Common myeloid progenitor, CD34-positive (primary cell): ENCODE data around the gene PPP1R26.
"Not testable (repeated sequence)": the region's sequence is repeated elsewhere in the genome, so short reads cannot be mapped to it uniquely, and the experiment has no call there.

Experiments used
- CTCF ChIA-PET: fragments of 350-600 bp; sonication (Branson Sonifier 250); formaldehyde crosslinking; loops from one replicate; lab custom pipeline; 2021; ENCODE audit warnings: antibody characterized with exemption; lab: Charles Lee
- POLR2A ChIA-PET: fragments of 350-600 bp; sonication (Branson Sonifier 250); formaldehyde crosslinking; loops from one replicate; lab custom pipeline; 2021; ENCODE audit warnings: antibody characterized with exemption; lab: Charles Lee
- DNase-seq, 3 donors: peaks; one replicate each; pipeline versions ENCODE4 v3.0.0 to v3.0.0-alpha.2; 2013
- H3K27ac ChIP-seq, 2 experiments: 1 replicate in 1 of 2; 2 replicates in 1 of 2; pipeline ENCODE4 v1.7.0; 2013; ENCODE audit warnings: inconsistent platforms in 2 of 2, low read length in 2 of 2, mild to moderate bottlenecking in 2 of 2, low read depth in 1 of 2, moderate library complexity in 1 of 2; ENCODE audit not compliant: severe bottlenecking in 2 of 2, insufficient read depth in 1 of 2, poor library complexity in 1 of 2
- H3K27me3 ChIP-seq, 5 experiments: replicated peaks in 2 of 5; 1 replicate in 3 of 5; 2 replicates in 2 of 5; pipeline versions ENCODE4 v1.6.1 to v1.7.0; 2013; ENCODE audit warnings: low read length in 4 of 5, mild to moderate bottlenecking in 2 of 5, moderate library complexity in 2 of 5, inconsistent platforms in 1 of 5; ENCODE audit not compliant: insufficient read depth in 5 of 5, control insufficient read depth in 4 of 5
- H3K36me3 ChIP-seq, 4 experiments: 1 replicate in 2 of 4; 2 replicates in 2 of 4; pipeline versions ENCODE4 v1.6.1 to v1.7.0; 2013; ENCODE audit warnings: low read length in 3 of 4, control low read depth in 1 of 4, mild to moderate bottlenecking in 1 of 4; ENCODE audit not compliant: control insufficient read depth in 4 of 4, insufficient read depth in 4 of 4
- H3K4me1 ChIP-seq, 4 experiments: 1 replicate in 3 of 4; 2 replicates in 1 of 4; pipeline versions ENCODE4 v1.6.1 to v1.7.1; 2013; ENCODE audit warnings: low read length in 3 of 4, mild to moderate bottlenecking in 3 of 4, control low read depth in 1 of 4, inconsistent platforms in 1 of 4, moderate library complexity in 1 of 4; ENCODE audit not compliant: control insufficient read depth in 4 of 4, insufficient read depth in 4 of 4; ENCODE audit errors: control extremely low read depth in 1 of 4
- H3K4me3 ChIP-seq, 7 experiments: 1 replicate in 4 of 7; 2 replicates in 3 of 7; pipeline versions ENCODE4 v1.5.1 to v1.7.0; 2013; ENCODE audit warnings: mild to moderate bottlenecking in 7 of 7, low read length in 6 of 7, moderate library complexity in 6 of 7, inconsistent platforms in 2 of 7, low read depth in 2 of 7, control low read depth in 1 of 7; ENCODE audit not compliant: insufficient read depth in 4 of 7, control insufficient read depth in 1 of 7; ENCODE audit errors: extremely low read depth in 1 of 7
- H3K9me3 ChIP-seq, 5 experiments: 1 replicate in 4 of 5; 2 replicates in 1 of 5; pipeline versions ENCODE4 v1.6.1 to v1.7.1; 2013; ENCODE audit warnings: low read length in 4 of 5, mild to moderate bottlenecking in 2 of 5, inconsistent platforms in 1 of 5, low read depth in 1 of 5, moderate library complexity in 1 of 5; ENCODE audit not compliant: control insufficient read depth in 4 of 5, insufficient read depth in 2 of 5; ENCODE audit errors: control extremely low read depth in 1 of 5
- WGBS: methylation state at CpG from one replicate; pipeline ENCODE4 v1.1.5; 2013; ENCODE audit not compliant: insufficient coverage; 5-methylcytosine and 5-hydroxymethylcytosine counted together

PPP1R26 gene

DNA sequence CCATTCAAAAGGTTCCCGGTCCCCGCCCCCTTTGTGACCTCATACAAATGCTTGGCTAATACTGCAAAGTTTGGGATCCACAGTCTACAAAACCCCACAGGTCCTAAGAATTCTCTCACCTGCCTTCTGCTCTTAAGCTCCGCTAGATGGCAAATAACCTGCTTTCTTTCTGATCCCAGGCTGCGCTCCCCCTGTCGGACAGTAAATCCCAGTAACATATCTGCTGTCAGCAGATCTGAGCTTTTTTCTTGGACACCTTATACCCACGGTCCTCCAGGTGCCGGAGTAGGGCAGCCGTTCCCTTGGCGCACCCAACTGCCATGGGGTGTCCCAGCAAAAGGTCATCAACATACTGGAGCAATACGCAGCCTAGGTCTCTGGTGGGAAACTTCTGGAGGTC, 39.0 kb upstream of the PPP1R26 start:
- ChIA-PET POLR2A (no interaction called here), CTCF (no interaction called here)
- Histone ChIP-seq H3K27ac (peak overlapping the region in 1 of 2 experiments; percentile 66), H3K9me3 (peaks cover 0 to 9% (median 2%) of the 10 kb centered on the region in 5 experiments), H3K4me3 (no peak overlapping the region), H3K27me3 (peaks cover 0 to 4% (median 0%) of the 10 kb centered on the region in 5 experiments), H3K36me3 (no peaks in the 10 kb centered on the region), H3K4me1 (peaks cover 0 to 5% (median 0%) of the 10 kb centered on the region in 4 experiments)
- 85% methylated on average over 10 of the region's 10 CpGs for WGBS
- DNase-seq = no peak

DNA sequence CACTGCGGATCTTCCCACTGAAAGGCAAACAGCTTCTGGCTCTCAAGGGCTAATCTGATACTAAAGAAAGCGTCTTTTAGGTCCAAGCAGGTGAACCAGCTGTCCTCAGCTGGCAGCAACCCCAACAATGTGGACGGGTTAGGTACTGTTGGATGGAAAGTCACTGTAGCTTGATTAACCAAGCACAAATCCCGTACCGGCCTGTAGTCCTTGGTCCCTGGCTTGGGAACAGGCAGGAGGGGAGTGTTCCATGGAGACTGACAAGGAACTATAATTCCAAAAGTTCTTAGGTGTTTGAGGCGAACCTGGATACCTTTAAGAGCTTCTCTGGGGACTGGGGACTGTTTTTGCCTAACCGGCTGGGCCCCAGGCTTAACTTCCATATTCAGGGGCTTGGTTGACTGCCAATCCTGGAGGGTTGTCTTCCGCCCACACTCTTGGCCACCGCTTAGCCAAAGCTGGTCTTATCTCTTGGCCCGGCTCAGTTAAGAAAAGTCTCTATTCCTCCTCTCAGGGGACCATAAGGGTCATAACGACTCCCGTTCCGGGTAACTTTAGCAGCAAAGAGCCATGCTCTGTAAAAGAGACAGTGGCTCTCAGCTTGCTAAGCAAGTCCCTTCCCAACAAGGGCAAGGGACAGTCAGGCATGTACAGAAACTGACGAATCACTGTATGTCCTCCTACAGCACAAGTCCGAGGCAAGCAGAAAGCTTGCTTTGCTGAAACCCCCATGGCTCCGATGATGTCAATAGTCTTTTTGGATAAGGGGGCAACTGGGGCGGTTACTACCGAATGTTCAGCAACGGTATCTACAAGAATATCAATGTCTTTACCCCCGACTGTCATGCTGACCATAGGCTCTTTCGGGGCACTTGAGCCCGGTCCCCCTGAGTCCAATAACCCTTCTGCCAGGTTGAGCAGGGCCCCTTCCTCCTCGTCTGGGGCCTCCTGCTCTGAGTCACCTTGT, 38.2 kb upstream of the PPP1R26 start:
- H3K27me3 ChIP-seq, POLR2A ChIA-PET: not testable (repeated sequence)
- CTCF ChIA-PET = interaction anchor here (1.6 kb wide), 1 partner anchor 9 kb away, joined by 3 read pairs; no protein-coding TSS in a partner anchor

DNA sequence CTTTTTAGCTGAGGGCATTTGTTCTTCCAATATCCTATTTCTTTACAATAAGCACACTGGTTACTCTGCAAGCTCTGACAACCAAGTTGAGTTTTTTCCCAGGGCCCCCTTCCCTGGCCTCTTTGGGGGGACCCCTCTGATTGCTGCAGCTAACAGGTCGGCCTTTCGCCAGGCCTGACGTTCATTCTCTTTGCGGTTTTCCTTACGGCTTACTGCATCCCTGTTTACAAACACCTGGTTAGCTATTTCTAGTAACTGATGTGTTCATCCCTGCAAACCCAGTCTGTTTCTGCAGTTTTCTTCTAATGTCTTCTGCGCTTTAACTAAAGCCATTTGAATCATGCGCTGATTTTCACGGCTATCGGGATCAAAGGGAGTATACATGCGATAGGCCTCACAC, 37.5 kb upstream of the PPP1R26 start:
- WGBS = 92% methylated on average over 10 of the region's 10 CpGs
- POLR2A ChIA-PET = no interaction called here

More for the DNA sequence above, 38.2 kb upstream of the PPP1R26 start:
- H3K4me1 ChIP-seq, H3K36me3 ChIP-seq, H3K9me3 ChIP-seq: not testable (repeated sequence)
- WGBS = 87% methylated on average over 20 of the region's 23 CpGs
- H3K4me3 ChIP-seq = peak overlapping the region in 1 of 7 experiments; percentile 8
- peak; percentile 47 to 64 (median 52) for DNase-seq
- peak overlapping the region in 1 of 2 experiments; percentile 66 for H3K27ac ChIP-seq

DNA sequence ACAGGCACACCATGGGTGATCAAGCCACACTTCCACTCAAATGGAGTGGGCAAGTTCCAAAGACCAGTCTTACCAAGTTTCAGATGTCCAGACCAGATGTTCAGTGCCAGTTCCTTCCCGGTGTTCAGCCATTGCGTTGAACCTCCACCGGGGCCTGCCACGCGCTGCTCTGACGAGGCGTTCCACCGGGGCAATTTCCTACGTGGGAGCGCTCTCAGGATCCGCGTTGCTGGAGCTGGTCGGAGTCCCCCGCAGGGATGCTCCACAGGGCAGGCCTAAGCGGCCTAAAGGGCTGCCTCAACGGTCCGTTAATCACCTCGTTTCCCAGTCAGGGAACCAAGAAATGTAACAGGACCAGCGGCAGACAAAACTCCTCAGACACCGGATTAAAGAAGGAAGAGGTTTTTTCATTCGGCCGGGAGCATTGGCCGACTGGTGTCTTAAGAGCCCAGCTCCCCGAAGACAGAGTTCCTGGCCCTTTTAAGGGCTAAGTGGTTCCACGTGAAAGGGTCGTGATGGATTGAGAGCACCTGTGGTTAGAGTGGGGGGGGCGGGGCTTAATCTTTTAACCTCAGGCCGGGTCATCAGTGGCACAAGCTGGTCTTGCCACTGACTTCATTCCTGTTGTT, 35.7 kb upstream of the PPP1R26 start:
- peaks cover 0 to 4% (median 0%) of the 10 kb centered on the region in 5 experiments for H3K27me3 ChIP-seq
- H3K4me3 ChIP-seq = no peak overlapping the region
- DNase-seq = no peak
- POLR2A ChIA-PET = no interaction called here
- no peaks in the 10 kb centered on the region for H3K9me3 ChIP-seq
- H3K4me1 ChIP-seq = peaks cover 0 to 5% (median 0%) of the 10 kb centered on the region in 4 experiments
- WGBS = 80% methylated on average over 28 of the region's 28 CpGs
- H3K27ac ChIP-seq = no peak overlapping the region
- CTCF ChIA-PET = no interaction called here
- H3K36me3 ChIP-seq = no peaks in the 10 kb centered on the region

More for the DNA sequence above, 37.5 kb upstream of the PPP1R26 start:
- Histone ChIP-seq H3K4me1 (peaks cover 0 to 5% (median 0%) of the 10 kb centered on the region in 4 experiments), H3K27ac (peak overlapping the region in 1 of 2 experiments; percentile 54), H3K27me3 (peaks cover 0 to 4% (median 0%) of the 10 kb centered on the region in 5 experiments), H3K9me3 (peaks cover 0 to 7% (median 0%) of the 10 kb centered on the region in 5 experiments), H3K36me3 (no peaks in the 10 kb centered on the region), H3K4me3 (no peak overlapping the region)
- CTCF ChIA-PET = interaction anchor here (1.6 kb wide), 1 partner anchor 9 kb away, joined by 3 read pairs; no protein-coding TSS in a partner anchor
- DNase-seq = no peak

DNA sequence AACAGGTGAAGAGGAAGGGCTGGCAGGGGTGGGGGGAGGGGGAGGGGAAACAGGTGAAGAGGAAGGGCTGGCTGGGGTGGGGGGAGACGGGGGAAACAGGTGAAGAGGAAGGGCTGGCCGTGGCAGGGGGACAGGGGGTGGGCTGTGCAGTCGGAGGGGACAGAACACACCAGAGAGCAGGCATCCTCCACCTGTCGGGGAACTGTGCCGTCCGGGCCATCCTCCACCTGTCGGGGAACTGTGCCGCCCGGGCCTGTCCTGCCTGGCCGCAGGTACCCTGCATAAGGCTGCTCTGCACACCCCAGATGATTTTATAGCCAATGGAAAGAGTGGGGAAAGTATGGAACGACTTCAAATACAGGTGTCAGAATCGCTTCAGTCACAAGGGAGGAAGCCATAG, 32.5 kb upstream of the PPP1R26 start:
- Histone ChIP-seq H3K27ac (no peak overlapping the region), H3K9me3 (no peaks in the 10 kb centered on the region), H3K4me1 (no peaks in the 10 kb centered on the region), H3K27me3 (peaks cover 0 to 7% (median 0%) of the 10 kb centered on the region in 5 experiments), H3K36me3 (no peaks in the 10 kb centered on the region), H3K4me3 (no peak overlapping the region)
- 79% methylated on average over 12 of the region's 12 CpGs for WGBS
- peak in 2 of 3 donors; percentile 42 to 48 for DNase-seq
- POLR2A ChIA-PET = no interaction called here
- CTCF ChIA-PET = no interaction called here

DNA sequence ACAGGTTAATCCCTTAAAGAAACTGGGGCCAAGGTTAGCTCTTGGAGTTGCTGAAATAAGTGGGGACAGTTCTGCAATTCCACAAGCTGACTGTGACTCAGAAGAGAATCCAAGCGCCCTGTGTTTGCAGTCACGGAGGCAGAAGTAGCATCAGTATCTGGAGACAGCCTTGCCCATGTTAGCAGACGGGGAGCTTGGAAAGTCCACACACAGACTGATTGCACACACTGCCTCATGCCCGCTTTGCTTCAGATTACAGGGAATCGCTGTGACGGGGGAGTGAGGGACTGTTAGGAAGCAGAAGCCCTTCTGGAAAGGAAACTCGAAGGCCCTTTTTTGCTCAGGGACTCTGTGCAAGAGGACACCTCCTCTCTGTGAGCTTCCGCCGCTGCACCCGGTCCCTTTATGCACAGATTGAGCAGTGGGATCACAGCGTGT, 30.9 kb upstream of the PPP1R26 start:
- H3K36me3 ChIP-seq = no peaks in the 10 kb centered on the region
- 63% methylated on average over 10 of the region's 11 CpGs for WGBS
- no peak for DNase-seq

More for the DNA sequence above, 30.9 kb upstream of the PPP1R26 start:
- Histone ChIP-seq H3K4me3 (no peak overlapping the region), H3K27ac (no peak overlapping the region), H3K9me3 (no peaks in the 10 kb centered on the region), H3K4me1 (no peaks in the 10 kb centered on the region), H3K27me3 (peaks cover 0 to 7% (median 0%) of the 10 kb centered on the region in 5 experiments)
- CTCF ChIA-PET = no interaction called here
- POLR2A ChIA-PET = no interaction called here
